ENCODE results near the gene REV1. TPM values are rescaled to one million over a fixed set of nuclear protein-coding genes. Genes with fewer than 3 reads are reported as not detected.

Gene REV1
- total and polyA plus RNA-seq, 2 of the 8 experiments (the other 6 are each of a cell fraction or from before 2014, with no cell fraction given): 16.6 to 34.3 TPM

GRCh38 chr2:99473518-99474083 lies 16.2 kb downstream of the REV1 start (continued):
- TF ChIP-seq CHD7 (IDR thresholded peaks at IDR 0.05; ENCODE audit: insufficient replicate concordance, low read length) (no peak), POLR2A (IDR thresholded peaks at IDR 0.05; ENCODE audit: control extremely low read depth in 1 of 2, low read depth in 2 of 2, low read length in 2 of 2) (no peak), NRF1 (IDR thresholded peaks at IDR 0.05; ENCODE audit: low read depth, low read length) (no peak), CEBPB (IDR thresholded peaks at IDR 0.05; ENCODE audit: low read depth, low read length) (no peak), POU5F1 (IDR thresholded peaks at IDR 0.05; ENCODE audit: low read depth, low read length) (no peak), EP300 (IDR thresholded peaks at IDR 0.05; ENCODE audit: borderline replicate concordance in 1 of 2, low read depth in 2 of 2, low read length in 2 of 2) (no peak), MAFK (IDR thresholded peaks at IDR 0.05; ENCODE audit: low read depth, low read length) (no peak), EGR1 (IDR thresholded peaks at IDR 0.05; ENCODE audit: borderline replicate concordance, low read depth, low read length) (no peak), CBX5 (IDR thresholded peaks at IDR 0.05; ENCODE audit: low read depth, low read length) (no peak)

Data from H1 (cell line).